Endothelial cell of umbilical vein (primary cell): ENCODE results near the gene KLHL10. TPM values are rescaled to one million over a fixed set of nuclear protein-coding genes. Genes with fewer than 3 reads are reported as not detected.
A peak's percentile ranks its signal among the peaks of the same experiment; 100 is the strongest.

Source experiments
- BruUV-seq: library from RNA; stranded (reverse); fragments of 400-500 nt; replicated peaks from 2 replicates; lab custom pipeline; 2021; lab: Mats Ljungman, UMichigan
- CTCF ChIA-PET: fragments of 300-600, 350-600 bp; sonication (Branson Sonifier 250); formaldehyde crosslinking; loops from one replicate; lab custom pipeline; 2021; ENCODE audit warnings: antibody characterized with exemption, inconsistent platforms; lab: Charles Lee
- POLR2A ChIA-PET: fragments of 300-600, 350-600 bp; sonication (Branson Sonifier 250); formaldehyde crosslinking; loops from one replicate; lab custom pipeline; 2021; ENCODE audit warnings: antibody characterized with exemption, inconsistent platforms; lab: Charles Lee
- DNase-seq: peaks from one replicate; pipeline ENCODE4 v3.0.0-alpha.2; 2011; ENCODE audit warnings: low read depth, low spot score
- FAIRE-seq: peaks from 2 replicates; lab custom pipeline; 2011; peaks lifted over from hg19 to GRCh38; lab: Jason Lieb, UNC
- H2AFZ ChIP-seq: 2 replicates; pipeline ENCODE4 v1.6.0; 2012; ENCODE audit warnings: low read depth, low read length, control low read depth, inconsistent platforms
- H3K27ac ChIP-seq: 2 replicates; pipeline ENCODE4 v1.5.1; 2011; ENCODE audit warnings: low read depth, mild to moderate bottlenecking, control low read depth, low read length, moderate library complexity; ENCODE audit not compliant: insufficient read depth
- H3K27me3 ChIP-seq, 2 experiments: 2 replicates each; pipeline versions ENCODE4 v1.6.0 to v1.6.1; 2011; ENCODE audit warnings: low read length in 2 of 2, mixed read lengths in 1 of 2; ENCODE audit not compliant: control insufficient read depth in 2 of 2, insufficient read depth in 2 of 2
- H3K36me3 ChIP-seq, 2 experiments: 2 replicates in 1 of 2; 3 replicates in 1 of 2; pipeline ENCODE4 v1.5.1; 2011; ENCODE audit warnings: low read length in 2 of 2, mild to moderate bottlenecking in 1 of 2, moderate library complexity in 1 of 2; ENCODE audit not compliant: control insufficient read depth in 2 of 2, insufficient read depth in 2 of 2; ENCODE audit errors: extremely low read depth in 1 of 2
- H3K4me1 ChIP-seq: 3 replicates; pipeline ENCODE4 v1.5.1; 2011; ENCODE audit warnings: mild to moderate bottlenecking, low read length; ENCODE audit not compliant: control insufficient read depth, insufficient read depth; ENCODE audit errors: extremely low read depth
- H3K4me2 ChIP-seq: 2 replicates; pipeline ENCODE4 v1.6.1; 2011; ENCODE audit warnings: low read length, control low read depth, mixed read lengths; ENCODE audit not compliant: insufficient read depth
- H3K4me3 ChIP-seq, 3 experiments: fragments of 200-600 bp in 1 of 3; sonication (generic), shearing (Covaris generic) in 1 of 3; replicated peaks in 1 of 3; 2 replicates each; pipeline ENCODE4 v1.5.1; 2011 to 2016; ENCODE audit warnings: control low read depth in 3 of 3, low read length in 3 of 3, mild to moderate bottlenecking in 2 of 3, inconsistent platforms in 1 of 3, low read depth in 1 of 3, moderate library complexity in 1 of 3; ENCODE audit not compliant: insufficient read depth in 1 of 3
- H3K79me2 ChIP-seq: 2 replicates; pipeline ENCODE4 v1.6.0; 2012; ENCODE audit warnings: low read length, inconsistent platforms; ENCODE audit not compliant: control insufficient read depth, insufficient read depth
- H3K9ac ChIP-seq: replicated peaks from 2 replicates; pipeline ENCODE3; 2011; ENCODE audit warnings: low read length, control low read depth; ENCODE audit not compliant: insufficient read depth; ENCODE audit errors: extremely low read depth
- H3K9me1 ChIP-seq: replicated peaks from 3 replicates; pipeline ENCODE4 v1.6.0; 2011; ENCODE audit warnings: mild to moderate bottlenecking, low read length; ENCODE audit not compliant: control insufficient read depth, insufficient read depth; ENCODE audit errors: extremely low read depth
- H3K9me3 ChIP-seq: replicated peaks from 2 replicates; pipeline ENCODE4 v1.5.1; 2012; ENCODE audit warnings: low read length, inconsistent platforms; ENCODE audit not compliant: control insufficient read depth, insufficient read depth
- H4K20me1 ChIP-seq: replicated peaks from 2 replicates; pipeline ENCODE3; 2011; ENCODE audit warnings: mild to moderate bottlenecking, low read length; ENCODE audit not compliant: control insufficient read depth, insufficient read depth; ENCODE audit errors: extremely low read depth
- EZH2 ChIP-seq: IDR thresholded peaks from 2 replicates; pipeline ENCODE4 v1.6.1; 2012; ENCODE audit warnings: borderline replicate concordance, low read depth, mild to moderate bottlenecking, moderate library complexity, low read length, inconsistent platforms; ENCODE audit not compliant: severe bottlenecking
- FOS ChIP-seq: IDR thresholded peaks from 2 replicates; pipeline ENCODE4 v1.6.1; 2011; ENCODE audit warnings: mild to moderate bottlenecking, low read length, moderate library complexity, borderline replicate concordance; ENCODE audit not compliant: insufficient read depth
- GATA2 ChIP-seq: IDR thresholded peaks from 2 replicates; pipeline ENCODE4 v1.7.0; 2011; ENCODE audit warnings: low read depth, mild to moderate bottlenecking, moderate library complexity, mixed read lengths, low read length; ENCODE audit not compliant: insufficient read length, insufficient read depth
- JUN ChIP-seq: IDR thresholded peaks from 2 replicates; pipeline ENCODE4 v1.6.1; 2011; ENCODE audit warnings: borderline replicate concordance, low read depth; ENCODE audit not compliant: insufficient read length, insufficient read depth
- MAX ChIP-seq: IDR thresholded peaks from 2 replicates; pipeline ENCODE4 v1.6.1; 2011; ENCODE audit not compliant: insufficient read depth, insufficient read length
- MYC ChIP-seq: IDR thresholded peaks from one replicate; pipeline ENCODE4 v1.6.1; 2011; ENCODE audit warnings: mild to moderate bottlenecking, low read depth, low read length
- POLR2A ChIP-seq: IDR thresholded peaks from 2 replicates; pipeline ENCODE4 v1.6.1; 2012; ENCODE audit warnings: low read depth, mild to moderate bottlenecking, control low read depth, low read length
- POLR2AphosphoS5 ChIP-seq: IDR thresholded peaks from 2 replicates; pipeline ENCODE4 v1.6.1; 2012; ENCODE audit warnings: low read depth, mild to moderate bottlenecking, control low read depth, low read length, moderate library complexity; ENCODE audit not compliant: insufficient read depth
- dilution Hi-C: fragments of 300-500 bp; cut with MboI; formaldehyde crosslinking; loops from one replicate; pipeline ENCODE4 v1.15.0; 2019; ENCODE audit warnings: low sequenced_read_pairs; ENCODE audit not compliant: extremely low pct_ligation_motif_present
- intact Hi-C: fragments of 100-400 bp; cut with micrococcal nuclease; formaldehyde crosslinking; loops from one replicate; pipeline ENCODE4 v1.10.0; 2022
- polyA plus RNA-seq, 4 experiments: library from polyadenylated mRNA; depleted of rRNA in 3 of 4; stranded (reverse) in 3 of 4; unstranded in 1 of 4; fragments of >200 nt; gene quantifications; 2 replicates each; pipeline versions ENCODE4 v1.2.1 to v1.2.3, GENCODE V29; 2011 to 2012; ENCODE audit warnings: missing spikeins in 1 of 4
- total RNA-seq: library from RNA; stranded (reverse); gene quantifications from 2 replicates; pipeline ENCODE4 v1.2.3, GENCODE V29; 2021
- TF ChIP-seq, protein P1 (sequence below), 2 donors: IDR thresholded peaks; 1 replicate in 1 of 2; 2 replicates in 1 of 2; pipeline ENCODE4 v1.5.1; 2011; ENCODE audit warnings: low read length in 2 of 2, mild to moderate bottlenecking in 2 of 2, moderate library complexity in 2 of 2, control low read depth in 1 of 2, inconsistent platforms in 1 of 2, low read depth in 1 of 2; ENCODE audit not compliant: insufficient read depth in 1 of 2; ENCODE audit errors: extremely low read depth in 1 of 2

KLHL10 gene
- total and polyA plus RNA-seq, 2 donors (not counting 3 experiments of a cell fraction or from before 2014, with no cell fraction given) = 0.10 TPM; not detected in 1

DNA sequence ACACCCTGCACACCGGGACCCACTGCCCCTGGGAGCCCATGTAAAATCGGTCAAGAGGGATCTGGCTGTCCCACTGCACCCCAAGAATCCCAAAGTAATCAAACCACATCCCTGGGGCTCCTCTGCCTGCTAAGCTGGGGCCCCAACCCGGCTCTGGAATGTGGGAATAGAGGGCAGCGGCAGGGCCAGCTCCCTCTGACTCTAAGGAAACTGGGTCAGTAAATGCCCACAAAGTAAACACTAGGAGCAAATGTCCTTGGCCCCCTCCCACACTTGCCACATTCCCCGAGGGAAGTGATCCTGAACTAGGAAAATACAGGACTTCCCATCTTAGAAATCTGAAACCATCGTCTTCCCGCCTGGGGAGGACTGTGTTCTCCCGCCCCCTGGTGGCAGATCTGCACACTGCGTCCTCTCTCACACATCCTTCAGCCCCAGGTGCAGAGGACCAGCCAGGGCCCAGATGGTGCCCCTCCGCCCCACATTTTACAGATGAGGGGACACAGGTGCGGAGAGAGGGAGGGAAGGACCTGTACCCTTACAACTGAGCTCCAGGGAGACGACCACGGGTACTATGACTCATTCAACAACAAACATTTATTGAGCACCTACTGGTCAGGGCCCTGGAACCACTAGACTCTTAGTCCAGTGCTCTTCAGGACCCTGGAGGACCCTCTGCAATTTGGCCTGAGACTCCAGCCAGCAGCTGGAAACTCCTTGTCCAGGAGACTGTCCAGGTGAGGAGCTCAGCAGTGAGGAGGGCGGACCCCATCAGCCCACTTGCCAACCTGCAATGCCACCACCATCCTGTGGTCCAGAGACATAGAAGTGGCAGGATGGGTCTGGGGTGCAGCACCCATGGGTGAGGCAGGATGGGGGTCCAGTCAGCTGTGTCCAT lies 36.0 kb upstream of the KLHL10 start:
- intact Hi-C loops = loop anchor here (1.0 to 2.0 kb wide), 4 partner anchors 15 to 63 kb away; partner anchors contain the start of gene JUP
- no peaks in the 10 kb centered on the region for H4K20me1 ChIP-seq
- H3K4me2 ChIP-seq = peak overlapping the region; percentile 37
- TF ChIP-seq GATA2 (no peak), JUN (no peak), EZH2 (no peak), FOS (no peak), MYC (no peak), POLR2A (peak; percentile 65), MAX (no peak), POLR2AphosphoS5 (peak; percentile 73)
- TF ChIP-seq, protein P1, sequence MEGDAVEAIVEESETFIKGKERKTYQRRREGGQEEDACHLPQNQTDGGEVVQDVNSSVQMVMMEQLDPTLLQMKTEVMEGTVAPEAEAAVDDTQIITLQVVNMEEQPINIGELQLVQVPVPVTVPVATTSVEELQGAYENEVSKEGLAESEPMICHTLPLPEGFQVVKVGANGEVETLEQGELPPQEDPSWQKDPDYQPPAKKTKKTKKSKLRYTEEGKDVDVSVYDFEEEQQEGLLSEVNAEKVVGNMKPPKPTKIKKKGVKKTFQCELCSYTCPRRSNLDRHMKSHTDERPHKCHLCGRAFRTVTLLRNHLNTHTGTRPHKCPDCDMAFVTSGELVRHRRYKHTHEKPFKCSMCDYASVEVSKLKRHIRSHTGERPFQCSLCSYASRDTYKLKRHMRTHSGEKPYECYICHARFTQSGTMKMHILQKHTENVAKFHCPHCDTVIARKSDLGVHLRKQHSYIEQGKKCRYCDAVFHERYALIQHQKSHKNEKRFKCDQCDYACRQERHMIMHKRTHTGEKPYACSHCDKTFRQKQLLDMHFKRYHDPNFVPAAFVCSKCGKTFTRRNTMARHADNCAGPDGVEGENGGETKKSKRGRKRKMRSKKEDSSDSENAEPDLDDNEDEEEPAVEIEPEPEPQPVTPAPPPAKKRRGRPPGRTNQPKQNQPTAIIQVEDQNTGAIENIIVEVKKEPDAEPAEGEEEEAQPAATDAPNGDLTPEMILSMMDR (IDR thresholded peaks at IDR 0.05; ENCODE audit: extremely low read depth in 1 of 2, insufficient read depth in 1 of 2, low read depth in 1 of 2, low read length in 2 of 2) = peak; percentile 84 to 95
- BruUV-seq = no TSS peak
- ChIA-PET CTCF (interaction anchor here (0.6 to 9.8 kb wide), 23 partner anchors 9 to 157 kb away, joined by 3 to 98 read pairs (median 4); partner anchors contain the start of genes JUP and P3H4), POLR2A (interaction anchor here (1.0 to 2.1 kb wide), 3 partner anchors 15 to 24 kb away, joined by 3 to 10 read pairs (median 9); partner anchors contain the start of gene JUP)
- H3K27me3 ChIP-seq = no peaks in the 10 kb centered on the region
- H2AFZ ChIP-seq = peak overlapping the region; percentile 13
- H3K27ac ChIP-seq = no peak overlapping the region
- no peaks in the 10 kb centered on the region for H3K9me1 ChIP-seq
- no peaks in the 10 kb centered on the region for H3K9me3 ChIP-seq
- no peaks in the 10 kb centered on the region for H3K79me2 ChIP-seq
- H3K4me1 ChIP-seq = peaks cover 8% of the 10 kb centered on the region
- DNase-seq = peak; percentile 77
- FAIRE-seq = peak; percentile 92
- H3K36me3 ChIP-seq = no peaks in the 10 kb centered on the region
- H3K9ac ChIP-seq = no peak overlapping the region
- H3K4me3 ChIP-seq = no peak overlapping the region
- dilution Hi-C loops = loop anchor here (10.0 kb wide), 1 partner anchor 57 kb away; no protein-coding TSS in a partner anchor
